Measurements from ENCODE around the gene TPSG1.
"Not testable (repeated sequence)": the region's sequence is repeated elsewhere in the genome, so short reads cannot be mapped to it uniquely, and the experiment has no call there.

TPSG1 gene

GRCh38 chr16:1193143-1193824 lies 31.8 kb downstream of the TPSG1 start:
- Histone ChIP-seq H3K4me2 (ENCODE audit: low read depth, low read length, poor library complexity, severe bottlenecking) (no peak overlapping the region), H3K4me1 (ENCODE audit: insufficient read depth, low read length, poor library complexity, severe bottlenecking) (no peaks in the 10 kb centered on the region), H3K9me3 (ENCODE audit: insufficient read depth, low read depth, low read length) (no peaks in the 10 kb centered on the region), H3K36me3 (ENCODE audit: insufficient read depth, low read length) (no peaks in the 10 kb centered on the region), H2AFZ (ENCODE audit: low read length) (no peak overlapping the region), H3K4me3 (ENCODE audit: low read length, poor library complexity, severe bottlenecking) (no peak overlapping the region), H3K9ac (ENCODE audit: low read depth, low read length, poor library complexity, severe bottlenecking) (no peak overlapping the region), H3F3A (ENCODE audit: low read depth) (no peaks in the 10 kb centered on the region), H4K20me1 (ENCODE audit: insufficient read depth, low read length, poor library complexity, severe bottlenecking) (no peaks in the 10 kb centered on the region), H3K9me2 (replicated peaks; ENCODE audit: low read depth, low read length) (no peaks in the 10 kb centered on the region), H3K27me3 (ENCODE audit: insufficient read depth, low read length, poor library complexity, severe bottlenecking) (no peaks in the 10 kb centered on the region), H3K79me2 (ENCODE audit: insufficient read depth, low read length) (no peaks in the 10 kb centered on the region)
- TF ChIP-seq CTCF (conservative IDR thresholded peaks at IDR 0.05; ENCODE audit: low read length) (no peak), EZH2phosphoT487 (IDR thresholded peaks at IDR 0.05; ENCODE audit: borderline replicate concordance) (no peak)

- H3K9me2 ChIP-seq (replicated peaks; ENCODE audit: low read depth, low read length): no peaks in the 10 kb centered on the region
- no peaks in the 10 kb centered on the region for H3K4me1 ChIP-seq (ENCODE audit: insufficient read depth, low read length, poor library complexity, severe bottlenecking)
- no peak overlapping the region for H2AFZ ChIP-seq (ENCODE audit: low read length)
- no peaks in the 10 kb centered on the region for H3K79me2 ChIP-seq (ENCODE audit: insufficient read depth, low read length)
- H3F3A ChIP-seq (ENCODE audit: low read depth): no peaks in the 10 kb centered on the region
- H3K27me3 ChIP-seq (ENCODE audit: insufficient read depth, low read length, poor library complexity, severe bottlenecking): no peaks in the 10 kb centered on the region
- H3K9me3 ChIP-seq (ENCODE audit: insufficient read depth, low read depth, low read length): no peaks in the 10 kb centered on the region
- H4K20me1 ChIP-seq (ENCODE audit: insufficient read depth, low read length, poor library complexity, severe bottlenecking): no peaks in the 10 kb centered on the region
- TF ChIP-seq EZH2phosphoT487 (IDR thresholded peaks at IDR 0.05; ENCODE audit: borderline replicate concordance): no peak
- TF ChIP-seq CTCF (conservative IDR thresholded peaks at IDR 0.05; ENCODE audit: low read length): no peak
- H3K4me2 ChIP-seq (ENCODE audit: low read depth, low read length, poor library complexity, severe bottlenecking): no peak overlapping the region
- no peaks in the 10 kb centered on the region for H3K36me3 ChIP-seq (ENCODE audit: insufficient read depth, low read length)
- no peak overlapping the region for H3K4me3 ChIP-seq (ENCODE audit: low read length, poor library complexity, severe bottlenecking)
- H3K9ac ChIP-seq (ENCODE audit: low read depth, low read length, poor library complexity, severe bottlenecking): no peak overlapping the region
Observed at GRCh38 chr16:1192384-1193073, 32.5 kb downstream of the TPSG1 start.

GRCh38 chr16:1190789-1191188 lies 34.3 kb downstream of the TPSG1 start:
- not testable (repeated sequence) for H3F3A ChIP-seq (ENCODE audit: low read depth); H4K20me1 ChIP-seq (ENCODE audit: insufficient read depth, low read length, poor library complexity, severe bottlenecking); H2AFZ ChIP-seq (ENCODE audit: low read length); H3K9ac ChIP-seq (ENCODE audit: low read depth, low read length, poor library complexity, severe bottlenecking); H3K4me1 ChIP-seq (ENCODE audit: insufficient read depth, low read length, poor library complexity, severe bottlenecking); H3K4me2 ChIP-seq (ENCODE audit: low read depth, low read length, poor library complexity, severe bottlenecking); H3K27me3 ChIP-seq (ENCODE audit: insufficient read depth, low read length, poor library complexity, severe bottlenecking); H3K9me2 ChIP-seq (replicated peaks; ENCODE audit: low read depth, low read length); H3K79me2 ChIP-seq (ENCODE audit: insufficient read depth, low read length); H3K9me3 ChIP-seq (ENCODE audit: insufficient read depth, low read depth, low read length); H3K36me3 ChIP-seq (ENCODE audit: insufficient read depth, low read length); H3K4me3 ChIP-seq (ENCODE audit: low read length, poor library complexity, severe bottlenecking)

GRCh38 chr16:1189455-1189854 lies 35.6 kb downstream of the TPSG1 start:
- no peaks in the 10 kb centered on the region for H3K9me3 ChIP-seq (ENCODE audit: insufficient read depth, low read depth, low read length)
- no peak for TF ChIP-seq EZH2phosphoT487 (IDR thresholded peaks at IDR 0.05; ENCODE audit: borderline replicate concordance)
- no peak for TF ChIP-seq CTCF (conservative IDR thresholded peaks at IDR 0.05; ENCODE audit: low read length)
- H3K36me3 ChIP-seq (ENCODE audit: insufficient read depth, low read length): no peaks in the 10 kb centered on the region
- no peak overlapping the region for H3K4me2 ChIP-seq (ENCODE audit: low read depth, low read length, poor library complexity, severe bottlenecking)
- no peaks in the 10 kb centered on the region for H3K9me2 ChIP-seq (replicated peaks; ENCODE audit: low read depth, low read length)
- H3K79me2 ChIP-seq (ENCODE audit: insufficient read depth, low read length): no peaks in the 10 kb centered on the region
- no peak overlapping the region for H2AFZ ChIP-seq (ENCODE audit: low read length)
- H3K4me1 ChIP-seq (ENCODE audit: insufficient read depth, low read length, poor library complexity, severe bottlenecking): no peaks in the 10 kb centered on the region
- H3K27me3 ChIP-seq (ENCODE audit: insufficient read depth, low read length, poor library complexity, severe bottlenecking): no peaks in the 10 kb centered on the region
- no peak overlapping the region for H3K9ac ChIP-seq (ENCODE audit: low read depth, low read length, poor library complexity, severe bottlenecking)
- no peaks in the 10 kb centered on the region for H3F3A ChIP-seq (ENCODE audit: low read depth)
- no peaks in the 10 kb centered on the region for H4K20me1 ChIP-seq (ENCODE audit: insufficient read depth, low read length, poor library complexity, severe bottlenecking)
- H3K4me3 ChIP-seq (ENCODE audit: low read length, poor library complexity, severe bottlenecking): no peak overlapping the region

All from Loucy (cell line).